GM20000 (cell line): Measurements from ENCODE around the gene EHMT2.

Source experiments
- DNase-seq: peaks from one replicate; pipeline ENCODE4 v3.0.0; 2012; ENCODE audit warnings: low spot score
- CTCF ChIP-seq: IDR thresholded peaks from 2 replicates; pipeline ENCODE4 v1.5.1; 2012; ENCODE audit warnings: mild to moderate bottlenecking, control low read depth; ENCODE audit errors: extremely low read depth, missing control alignments

Gene EHMT2

GRCh38 chr6:31896856-31897611 is 464 bp downstream of the EHMT2 start:
- no peak for DNase-seq
- TF ChIP-seq CTCF = no peak

- TF ChIP-seq CTCF = no peak
- DNase-seq = no peak
Measured at GRCh38 chr6:31896493-31896855, 1.0 kb downstream of the EHMT2 start.

GRCh38 chr6:31892821-31893220 is 4.7 kb downstream of the EHMT2 start:
- TF ChIP-seq CTCF = no peak
- no peak for DNase-seq

- no peak for TF ChIP-seq CTCF
- no peak for DNase-seq
Measured at GRCh38 chr6:31889331-31889972, 8.0 kb downstream of the EHMT2 start.

GRCh38 chr6:31888276-31889258 is 8.9 kb downstream of the EHMT2 start:
- peak; percentile 71 for DNase-seq
- TF ChIP-seq CTCF = peak; percentile 45

- no peak for TF ChIP-seq CTCF
- no peak for DNase-seq
Measured at GRCh38 chr6:31887173-31888007, 10.1 kb downstream of the EHMT2 start.
